Tibial artery (tissue), 4 donors: ENCODE results near the gene TSHZ2.

Experiments
- DNase-seq, 2 donors: peaks; one replicate each; pipeline ENCODE4 v3.0.0-alpha.2; 2019
- H3K27ac ChIP-seq, 2 donors: fragments of 200-600 bp; sonication (generic) in 1 of 2; 1 replicate in 1 of 2; 2 replicates in 1 of 2; pipeline ENCODE4 v1.5.1; 2018 to 2019; ENCODE audit warnings: mild to moderate bottlenecking in 1 of 2
- H3K27me3 ChIP-seq, 2 donors: fragments of 200-600 bp; sonication (generic) in 1 of 2; one replicate each; pipeline versions ENCODE4 v1.5.1 to v1.6.0; 2016 to 2019
- H3K36me3 ChIP-seq, 3 donors: fragments of 200-600 bp; sonication (generic) in 2 of 3; one replicate each; pipeline ENCODE4 v1.5.1; 2016 to 2019; ENCODE audit warnings: mild to moderate bottlenecking in 2 of 3
- H3K4me1 ChIP-seq, 4 donors: fragments of 200-600 bp; sonication (generic) in 2 of 4; 1 replicate in 3 of 4; 2 replicates in 1 of 4; pipeline ENCODE4 v1.5.1; 2016 to 2019
- H3K4me3 ChIP-seq, 2 donors: fragments of 200-600 bp; sonication (generic) in 1 of 2; 1 replicate in 1 of 2; 2 replicates in 1 of 2; pipeline ENCODE4 v1.5.1; 2018 to 2019; ENCODE audit warnings: mild to moderate bottlenecking in 2 of 2
- H3K9me3 ChIP-seq, 3 donors: fragments of 200-600 bp; sonication (generic) in 1 of 3; one replicate each; pipeline ENCODE4 v1.5.1; 2016 to 2019
- CTCF ChIP-seq, 2 experiments: fragments of 200-600 bp in 1 of 2; fragments of 450-650 bp in 1 of 2; IDR thresholded peaks; one replicate each; pipeline ENCODE4 v1.5.1; 2017 to 2019; ENCODE audit warnings: antibody characterized with exemption in 2 of 2, mild to moderate bottlenecking in 1 of 2, moderate library complexity in 1 of 2
- intact Hi-C: fragments of 100-400 bp; cut with DNase I; formaldehyde crosslinking; loops from one replicate; pipeline ENCODE4 v1.15.0; 2023; ENCODE audit warnings: low total_unique reads

The TSHZ2 gene

GRCh38 chr20:53294804-53295203, 322.6 kb downstream of the TSHZ2 start:
- no peak for DNase-seq
- H3K4me1 ChIP-seq = no peaks in the 10 kb centered on the region
- H3K36me3 ChIP-seq = no peaks in the 10 kb centered on the region
- no peak overlapping the region for H3K4me3 ChIP-seq
- no peaks in the 10 kb centered on the region for H3K9me3 ChIP-seq
- H3K27ac ChIP-seq = no peak overlapping the region
- intact Hi-C loops = no loop called here
- no peak for TF ChIP-seq CTCF (IDR thresholded peaks at IDR 0.05)
- no peaks in the 10 kb centered on the region for H3K27me3 ChIP-seq

- DNase-seq = no peak
- Histone ChIP-seq H3K4me3 (no peak overlapping the region), H3K27ac (no peak overlapping the region), H3K9me3 (no peaks in the 10 kb centered on the region), H3K4me1 (no peaks in the 10 kb centered on the region), H3K36me3 (no peaks in the 10 kb centered on the region), H3K27me3 (no peaks in the 10 kb centered on the region)
- TF ChIP-seq CTCF (IDR thresholded peaks at IDR 0.05) = no peak
- intact Hi-C loops = no loop called here
Observed at GRCh38 chr20:53296025-53296424, 323.9 kb downstream of the TSHZ2 start.

- intact Hi-C loops = no loop called here
- Histone ChIP-seq H3K9me3 (no peaks in the 10 kb centered on the region), H3K27ac (no peak overlapping the region), H3K4me3 (no peak overlapping the region), H3K36me3 (no peaks in the 10 kb centered on the region), H3K27me3 (no peaks in the 10 kb centered on the region), H3K4me1 (no peaks in the 10 kb centered on the region)
- TF ChIP-seq CTCF (IDR thresholded peaks at IDR 0.05) = no peak
- no peak for DNase-seq
Observed at GRCh38 chr20:53296451-53297153, 324.4 kb downstream of the TSHZ2 start.

- Histone ChIP-seq H3K4me3 (no peak overlapping the region), H3K27ac (no peak overlapping the region), H3K9me3 (no peaks in the 10 kb centered on the region), H3K27me3 (no peaks in the 10 kb centered on the region), H3K36me3 (no peaks in the 10 kb centered on the region), H3K4me1 (no peaks in the 10 kb centered on the region)
- no peak for TF ChIP-seq CTCF (IDR thresholded peaks at IDR 0.05)
- intact Hi-C loops = no loop called here
- DNase-seq = no peak
Observed at GRCh38 chr20:53297154-53297529, 325.0 kb downstream of the TSHZ2 start.

- H3K9me3 ChIP-seq = no peaks in the 10 kb centered on the region
- intact Hi-C loops = no loop called here
Observed at GRCh38 chr20:53298260-53298659, 326.1 kb downstream of the TSHZ2 start.

More at GRCh38 chr20:53298260-53298659, 326.1 kb downstream of the TSHZ2 start:
- H3K27ac ChIP-seq = no peak overlapping the region
- no peak overlapping the region for H3K4me3 ChIP-seq
- no peaks in the 10 kb centered on the region for H3K4me1 ChIP-seq
- TF ChIP-seq CTCF (IDR thresholded peaks at IDR 0.05) = no peak
- no peak for DNase-seq
- H3K36me3 ChIP-seq = no peaks in the 10 kb centered on the region
- H3K27me3 ChIP-seq = no peaks in the 10 kb centered on the region
